ENCODE data around the gene PGM5. TPM values are rescaled to one million over a fixed set of nuclear protein-coding genes. Genes with fewer than 3 reads are reported as not detected.

Gene PGM5
- total and polyA plus RNA-seq, 2 of the 8 experiments (the other 6 are each of a cell fraction or from before 2014, with no cell fraction given): not detected

DNA sequence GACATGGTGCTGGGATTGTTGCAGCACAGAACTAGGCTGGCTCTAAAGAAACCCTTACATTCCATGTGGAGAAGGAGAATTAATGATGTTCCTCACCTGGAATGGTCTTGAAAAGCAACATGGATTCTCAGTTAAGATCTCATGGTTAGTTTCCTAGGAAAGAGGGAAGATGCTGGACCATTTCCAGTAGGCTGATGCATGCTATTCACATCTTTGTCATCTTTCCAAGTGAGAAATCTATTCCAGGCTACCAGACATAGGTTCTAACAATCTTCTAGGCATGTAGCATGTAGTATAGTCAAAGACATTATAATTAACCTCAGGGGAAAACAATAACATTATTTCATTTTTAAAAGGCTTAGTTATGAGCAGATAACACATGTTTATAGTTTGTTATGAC, 139.9 kb downstream of the PGM5 start:
- Histone ChIP-seq H3K14ac (ENCODE audit: insufficient read length) (no peak overlapping the region), H3K18ac (ENCODE audit: extremely low read depth, low read length) (no peak overlapping the region), H4K8ac (ENCODE audit: extremely low read depth, insufficient read depth, low read length) (no peak overlapping the region), H3K9ac (replicated peaks in 1 of 4; ENCODE audit: extremely low read depth in 1 of 4, low read depth in 3 of 4, low read length in 3 of 4) (no peak overlapping the region), H2AK5ac (ENCODE audit: low read depth, low read length) (no peak overlapping the region), H3K27me3 (replicated peaks in 1 of 4; ENCODE audit: control insufficient read depth in 3 of 4, extremely low read depth in 1 of 4, insufficient read depth in 3 of 4, low read length in 3 of 4) (peaks cover 0 to 11% (median 5%) of the 10 kb centered on the region in 4 experiments; a peak in 4 of 7 replicates), H3K79me1 (ENCODE audit: low read depth, low read length) (no peaks in the 10 kb centered on the region), H3K4ac (replicated peaks; ENCODE audit: insufficient read length, low read depth, low read length) (no peak overlapping the region), H3K23me2 (ENCODE audit: low read depth, low read length) (no peaks in the 10 kb centered on the region), H3K36me3 (ENCODE audit: control insufficient read depth in 2 of 4, insufficient read depth in 4 of 4, low read length in 3 of 4) (no peaks in the 10 kb centered on the region), H3K4me3 (ENCODE audit: extremely low read depth in 1 of 4, insufficient read depth in 2 of 4, low read depth in 3 of 4, low read length in 4 of 4) (no peak overlapping the region), H2BK5ac (ENCODE audit: low read depth, low read length) (no peak overlapping the region), H4K20me1 (replicated peaks in 1 of 2; ENCODE audit: control insufficient read depth in 1 of 2, insufficient read depth in 2 of 2, low read length in 2 of 2) (no peaks in the 10 kb centered on the region), H4K91ac (replicated peaks; ENCODE audit: insufficient read length, low read length) (no peak overlapping the region), H3K4me1 (replicated peaks in 1 of 4; ENCODE audit: control insufficient read depth in 3 of 4, insufficient read depth in 4 of 4, low read length in 3 of 4) (no peaks in the 10 kb centered on the region), H3K23ac (ENCODE audit: insufficient read length) (no peak overlapping the region), H3K9me3 (ENCODE audit: insufficient read depth in 2 of 2, low read depth in 1 of 2, low read length in 1 of 2) (no peaks in the 10 kb centered on the region), H2BK15ac (ENCODE audit: low read length) (no peak overlapping the region), H3K4me2 (ENCODE audit: insufficient read depth in 1 of 2, low read depth in 2 of 2, low read length in 2 of 2) (no peak overlapping the region), H3K27ac (ENCODE audit: low read depth, low read length) (no peak overlapping the region), H2BK20ac (ENCODE audit: low read length) (no peak overlapping the region), H2AFZ (ENCODE audit: low read length) (no peak overlapping the region), H2BK12ac (ENCODE audit: low read depth, low read length) (no peak overlapping the region), H3K79me2 (ENCODE audit: control insufficient read depth in 1 of 2, insufficient read depth in 2 of 2, low read length in 2 of 2) (no peaks in the 10 kb centered on the region), H4K5ac (ENCODE audit: insufficient read length, low read depth, low read length) (no peak overlapping the region), H3K56ac (replicated peaks; ENCODE audit: insufficient read length, low read depth, low read length) (no peak overlapping the region), H2BK120ac (replicated peaks; ENCODE audit: low read depth, low read length) (no peak overlapping the region)
- TF ChIP-seq KDM4A (IDR thresholded peaks at IDR 0.05; ENCODE audit: low read depth, low read length, severe bottlenecking): no peak
- no peak for TF ChIP-seq SUZ12 (IDR thresholded peaks at IDR 0.05; ENCODE audit: low read length)
- TF ChIP-seq POLR2AphosphoS5 (IDR thresholded peaks at IDR 0.05; ENCODE audit: low read depth, low read length): no peak
- TF ChIP-seq, protein P1, sequence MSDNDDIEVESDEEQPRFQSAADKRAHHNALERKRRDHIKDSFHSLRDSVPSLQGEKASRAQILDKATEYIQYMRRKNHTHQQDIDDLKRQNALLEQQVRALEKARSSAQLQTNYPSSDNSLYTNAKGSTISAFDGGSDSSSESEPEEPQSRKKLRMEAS (IDR thresholded peaks at IDR 0.05): no peak
- ChIA-PET CTCF (ENCODE audit: partially characterized antibody) (interaction anchor here (3.9 kb wide), 1 partner anchor 10 kb away, joined by 25 read pairs; no protein-coding TSS in a partner anchor), POLR2A (ENCODE audit: partially characterized antibody) (no interaction called here)
- DNase-seq (ENCODE audit: low read depth in 1 of 2, low spot score in 2 of 2): no peak
- FAIRE-seq: no peak
